Peyer's patch (tissue), 4 donors: ENCODE results near the gene SMYD3. TPM values are rescaled to one million over a fixed set of nuclear protein-coding genes. Genes with fewer than 3 reads are reported as not detected.

Experiments
- DNase-seq, 3 donors: peaks; one replicate each; pipeline ENCODE4 v3.0.0-alpha.2; 2017 to 2019
- H3K27ac ChIP-seq, 4 donors: fragments of 200-600 bp; sonication (generic); one replicate each; pipeline ENCODE4 v1.5.1; 2016 to 2019
- H3K27me3 ChIP-seq, 2 donors: fragments of 200-600 bp; sonication (generic); one replicate each; pipeline ENCODE4 v1.5.1; 2019
- H3K36me3 ChIP-seq, 3 donors: fragments of 200-600 bp; sonication (generic); one replicate each; pipeline ENCODE4 v1.5.1; 2016 to 2019
- H3K4me1 ChIP-seq, 4 donors: fragments of 200-600 bp; sonication (generic); one replicate each; pipeline ENCODE4 v1.5.1; 2016 to 2019
- H3K4me3 ChIP-seq, 4 donors: fragments of 200-600 bp; sonication (generic); 1 replicate in 3 of 4; 2 replicates in 1 of 4; pipeline ENCODE4 v1.5.1; 2016 to 2019; ENCODE audit warnings: mild to moderate bottlenecking in 1 of 4
- H3K9me3 ChIP-seq, 4 donors: fragments of 200-600 bp; sonication (generic); one replicate each; pipeline ENCODE4 v1.5.1; 2016 to 2019; ENCODE audit warnings: mild to moderate bottlenecking in 1 of 4
- CTCF ChIP-seq, 6 experiments: fragments of 450-650 bp in 4 of 6; fragments of 200-600 bp in 2 of 6; sonication (generic) in 1 of 6; IDR thresholded peaks; one replicate each; pipeline ENCODE4 v1.5.1; 2017 to 2019; ENCODE audit warnings: antibody characterized with exemption in 6 of 6, mild to moderate bottlenecking in 3 of 6, moderate library complexity in 1 of 6
- POLR2A ChIP-seq, 2 donors: fragments of 450-650 bp; IDR thresholded peaks; one replicate each; pipeline ENCODE4 v1.5.1; 2017; ENCODE audit warnings: antibody characterized with exemption in 2 of 2, mild to moderate bottlenecking in 2 of 2, moderate library complexity in 2 of 2
- total RNA-seq, 4 donors: library from RNA; depleted of rRNA; stranded (reverse); fragments of >200 nt; gene quantifications; one replicate each; pipeline ENCODE4 v1.1.0, GENCODE V29; 2016

Gene SMYD3
- total RNA-seq, 4 donors from 2014 or later = 19.8 to 55.3 (median 26.9) TPM

- no peak for DNase-seq
- Histone ChIP-seq H3K36me3 (no peaks in the 10 kb centered on the region), H3K4me3 (no peak overlapping the region), H3K9me3 (no peaks in the 10 kb centered on the region), H3K4me1 (no peaks in the 10 kb centered on the region), H3K27ac (no peak overlapping the region), H3K27me3 (no peaks in the 10 kb centered on the region)
- TF ChIP-seq POLR2A (IDR thresholded peaks at IDR 0.05) (no peak), CTCF (IDR thresholded peaks at IDR 0.05) (no peak)
Observed at GRCh38 chr1:245763873-245764331, 743.2 kb downstream of the SMYD3 start.

GRCh38 chr1:245762396-245762910, 744.6 kb downstream of the SMYD3 start:
- no peaks in the 10 kb centered on the region for H3K4me1 ChIP-seq
- no peak overlapping the region for H3K4me3 ChIP-seq
- H3K27ac ChIP-seq = no peak overlapping the region
- H3K9me3 ChIP-seq = no peaks in the 10 kb centered on the region
- DNase-seq = no peak
- no peaks in the 10 kb centered on the region for H3K36me3 ChIP-seq
- H3K27me3 ChIP-seq = no peaks in the 10 kb centered on the region
- TF ChIP-seq CTCF (IDR thresholded peaks at IDR 0.05) (no peak), POLR2A (IDR thresholded peaks at IDR 0.05) (no peak)

GRCh38 chr1:245760301-245760700, 746.8 kb downstream of the SMYD3 start:
- TF ChIP-seq POLR2A (IDR thresholded peaks at IDR 0.05) = no peak
- TF ChIP-seq CTCF (IDR thresholded peaks at IDR 0.05) = no peak
- no peaks in the 10 kb centered on the region for H3K9me3 ChIP-seq
- H3K36me3 ChIP-seq = no peaks in the 10 kb centered on the region
- H3K27ac ChIP-seq = no peak overlapping the region
- DNase-seq = no peak
- no peaks in the 10 kb centered on the region for H3K4me1 ChIP-seq
- H3K27me3 ChIP-seq = no peaks in the 10 kb centered on the region
- H3K4me3 ChIP-seq = no peak overlapping the region

- DNase-seq = no peak
- Histone ChIP-seq H3K4me3 (no peak overlapping the region), H3K9me3 (no peaks in the 10 kb centered on the region), H3K4me1 (no peaks in the 10 kb centered on the region), H3K27me3 (no peaks in the 10 kb centered on the region), H3K36me3 (no peaks in the 10 kb centered on the region), H3K27ac (no peak overlapping the region)
- TF ChIP-seq POLR2A (IDR thresholded peaks at IDR 0.05) (no peak), CTCF (IDR thresholded peaks at IDR 0.05) (no peak)
Observed at GRCh38 chr1:245754463-245754961, 752.6 kb downstream of the SMYD3 start.

GRCh38 chr1:245753807-245754206, 753.3 kb downstream of the SMYD3 start:
- H3K9me3 ChIP-seq = no peaks in the 10 kb centered on the region
- DNase-seq = no peak
- TF ChIP-seq CTCF (IDR thresholded peaks at IDR 0.05) (no peak), POLR2A (IDR thresholded peaks at IDR 0.05) (no peak)
- H3K27me3 ChIP-seq = no peaks in the 10 kb centered on the region
- H3K4me3 ChIP-seq = no peak overlapping the region
- H3K4me1 ChIP-seq = no peaks in the 10 kb centered on the region
- no peak overlapping the region for H3K27ac ChIP-seq
- H3K36me3 ChIP-seq = no peaks in the 10 kb centered on the region

GRCh38 chr1:245752561-245752960, 754.5 kb downstream of the SMYD3 start:
- DNase-seq = no peak
- H3K27ac ChIP-seq = no peak overlapping the region
- TF ChIP-seq CTCF (IDR thresholded peaks at IDR 0.05) (no peak), POLR2A (IDR thresholded peaks at IDR 0.05) (no peak)
- no peaks in the 10 kb centered on the region for H3K9me3 ChIP-seq
- H3K4me3 ChIP-seq = no peak overlapping the region
- no peaks in the 10 kb centered on the region for H3K4me1 ChIP-seq
- H3K27me3 ChIP-seq = no peaks in the 10 kb centered on the region
- no peaks in the 10 kb centered on the region for H3K36me3 ChIP-seq
